ENCODE measurements around the gene PRTN3. TPM values are rescaled to one million over a fixed set of nuclear protein-coding genes. Genes with fewer than 3 reads are reported as not detected.

The PRTN3 gene
- total RNA-seq, 4 donors from 2014 or later = not detected

- Histone ChIP-seq H3K27me3 (no peaks in the 10 kb centered on the region), H3K36me3 (peaks cover 81% of the 10 kb centered on the region), H3K4me3 (no peak overlapping the region), H3K27ac (no peak overlapping the region), H3K9me3 (no peaks in the 10 kb centered on the region), H3K4me1 (no peaks in the 10 kb centered on the region)
- TF ChIP-seq, protein P1, sequence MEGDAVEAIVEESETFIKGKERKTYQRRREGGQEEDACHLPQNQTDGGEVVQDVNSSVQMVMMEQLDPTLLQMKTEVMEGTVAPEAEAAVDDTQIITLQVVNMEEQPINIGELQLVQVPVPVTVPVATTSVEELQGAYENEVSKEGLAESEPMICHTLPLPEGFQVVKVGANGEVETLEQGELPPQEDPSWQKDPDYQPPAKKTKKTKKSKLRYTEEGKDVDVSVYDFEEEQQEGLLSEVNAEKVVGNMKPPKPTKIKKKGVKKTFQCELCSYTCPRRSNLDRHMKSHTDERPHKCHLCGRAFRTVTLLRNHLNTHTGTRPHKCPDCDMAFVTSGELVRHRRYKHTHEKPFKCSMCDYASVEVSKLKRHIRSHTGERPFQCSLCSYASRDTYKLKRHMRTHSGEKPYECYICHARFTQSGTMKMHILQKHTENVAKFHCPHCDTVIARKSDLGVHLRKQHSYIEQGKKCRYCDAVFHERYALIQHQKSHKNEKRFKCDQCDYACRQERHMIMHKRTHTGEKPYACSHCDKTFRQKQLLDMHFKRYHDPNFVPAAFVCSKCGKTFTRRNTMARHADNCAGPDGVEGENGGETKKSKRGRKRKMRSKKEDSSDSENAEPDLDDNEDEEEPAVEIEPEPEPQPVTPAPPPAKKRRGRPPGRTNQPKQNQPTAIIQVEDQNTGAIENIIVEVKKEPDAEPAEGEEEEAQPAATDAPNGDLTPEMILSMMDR (IDR thresholded peaks at IDR 0.05) = no peak
- TF ChIP-seq POLR2AphosphoS5 (IDR thresholded peaks at IDR 0.05) = no peak
- TF ChIP-seq POLR2A (IDR thresholded peaks at IDR 0.05) = no peak
- no peak for TF ChIP-seq EP300 (IDR thresholded peaks at IDR 0.05)
- DNase-seq (ENCODE audit: low spot score in 2 of 2) = no peak
- 87% methylated on average over 25 of the region's 30 CpGs for WGBS
These were observed 30.5 kb upstream of the PRTN3 start for GRCh38 chr19:810077-810855.

- Histone ChIP-seq H3K4me3 (no peak overlapping the region), H3K9me3 (no peaks in the 10 kb centered on the region), H3K4me1 (no peaks in the 10 kb centered on the region), H3K27me3 (no peaks in the 10 kb centered on the region), H3K36me3 (peaks cover 74% of the 10 kb centered on the region), H3K27ac (no peak overlapping the region)
- TF ChIP-seq POLR2A (IDR thresholded peaks at IDR 0.05) (no peak), POLR2AphosphoS5 (IDR thresholded peaks at IDR 0.05) (no peak), EP300 (IDR thresholded peaks at IDR 0.05) (no peak)
- TF ChIP-seq, protein P1 (IDR thresholded peaks at IDR 0.05) = no peak
- no peak for DNase-seq (ENCODE audit: low spot score in 2 of 2)
- WGBS = 77% methylated on average over 20 of the region's 25 CpGs
These were observed 29.8 kb upstream of the PRTN3 start for GRCh38 chr19:810883-811489.

- no peak overlapping the region for H3K27ac ChIP-seq
- no peaks in the 10 kb centered on the region for H3K27me3 ChIP-seq
- DNase-seq (ENCODE audit: low spot score in 2 of 2) = no peak
- WGBS = 93% methylated on average over 20 of the region's 20 CpGs
- TF ChIP-seq, protein P1 (IDR thresholded peaks at IDR 0.05) = no peak
- TF ChIP-seq POLR2AphosphoS5 (IDR thresholded peaks at IDR 0.05) (no peak), POLR2A (IDR thresholded peaks at IDR 0.05) (no peak), EP300 (IDR thresholded peaks at IDR 0.05) (no peak)
- H3K36me3 ChIP-seq = peaks cover 68% of the 10 kb centered on the region
- H3K9me3 ChIP-seq = no peaks in the 10 kb centered on the region
- H3K4me1 ChIP-seq = no peaks in the 10 kb centered on the region
- no peak overlapping the region for H3K4me3 ChIP-seq
These were observed 29.2 kb upstream of the PRTN3 start for GRCh38 chr19:811506-812048.

- 91% methylated on average over 41 of the region's 80 CpGs for WGBS
- Histone ChIP-seq H3K36me3 (peaks cover 62% of the 10 kb centered on the region), H3K4me3 (no peak overlapping the region), H3K27ac (no peak overlapping the region), H3K27me3 (no peaks in the 10 kb centered on the region), H3K9me3 (no peaks in the 10 kb centered on the region), H3K4me1 (no peaks in the 10 kb centered on the region)
- TF ChIP-seq, protein P1 (IDR thresholded peaks at IDR 0.05) = no peak
- DNase-seq (ENCODE audit: low spot score in 2 of 2) = no peak
These were observed 28.6 kb upstream of the PRTN3 start for GRCh38 chr19:812049-812746.

GRCh38 chr19:812747-813218 is 28.0 kb upstream of the PRTN3 start:
- no peaks in the 10 kb centered on the region for H3K27me3 ChIP-seq
- H3K36me3 ChIP-seq = peaks cover 56% of the 10 kb centered on the region
- no peak overlapping the region for H3K4me3 ChIP-seq
- TF ChIP-seq, protein P1 (IDR thresholded peaks at IDR 0.05) = no peak
- no peak for TF ChIP-seq POLR2AphosphoS5 (IDR thresholded peaks at IDR 0.05)
- no peak for TF ChIP-seq EP300 (IDR thresholded peaks at IDR 0.05)
- no peak for TF ChIP-seq POLR2A (IDR thresholded peaks at IDR 0.05)
- no peaks in the 10 kb centered on the region for H3K4me1 ChIP-seq
- H3K9me3 ChIP-seq = no peaks in the 10 kb centered on the region
- 96% methylated on average over 46 of the region's 72 CpGs for WGBS
- H3K27ac ChIP-seq = no peak overlapping the region
- no peak for DNase-seq (ENCODE audit: low spot score in 2 of 2)

Measured in suprapubic skin (tissue), 4 donors.